ENCODE data around the gene H19. TPM values are rescaled to one million over a fixed set of nuclear protein-coding genes. Genes with fewer than 3 reads are reported as not detected.

H19 gene
- total and polyA plus RNA-seq, 4 donors: 194 to 16,780 (median 332) TPM

DNA sequence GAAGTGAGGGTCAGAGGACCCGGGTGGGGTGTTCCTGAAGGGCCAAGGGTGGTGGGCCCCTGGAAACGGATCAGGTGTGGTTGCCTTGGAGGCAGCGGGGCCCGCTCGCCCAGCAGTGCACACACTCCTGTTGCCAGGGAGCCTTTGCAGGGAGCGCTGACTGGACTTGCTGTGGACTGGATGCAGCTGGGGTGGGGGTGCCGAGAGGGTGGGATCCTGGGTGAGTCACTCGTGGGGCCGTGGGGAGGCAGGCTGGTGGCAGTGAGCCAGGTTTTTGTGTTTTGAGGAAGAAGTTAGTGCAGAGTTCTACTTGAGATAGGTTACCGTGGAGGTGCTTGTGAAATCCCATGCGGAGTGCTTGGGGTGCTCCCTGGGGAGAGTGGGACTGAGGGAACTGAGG is 49.3 kb downstream of the H19 start:
- no CpG with 5 or more reads among the region's 11 CpGs for WGBS
- no peak overlapping the region for H3K9ac ChIP-seq (ENCODE audit: low read depth in 1 of 2, low read length in 2 of 2)
- no peak for TF ChIP-seq REST (IDR thresholded peaks at IDR 0.05)
- no peak for TF ChIP-seq FOXA2 (IDR thresholded peaks at IDR 0.05)
- TF ChIP-seq SP1 (IDR thresholded peaks at IDR 0.05): no peak
- no peak for TF ChIP-seq EGR1 (IDR thresholded peaks at IDR 0.05; ENCODE audit: low read depth in 2 of 2)
- TF ChIP-seq, protein P1, sequence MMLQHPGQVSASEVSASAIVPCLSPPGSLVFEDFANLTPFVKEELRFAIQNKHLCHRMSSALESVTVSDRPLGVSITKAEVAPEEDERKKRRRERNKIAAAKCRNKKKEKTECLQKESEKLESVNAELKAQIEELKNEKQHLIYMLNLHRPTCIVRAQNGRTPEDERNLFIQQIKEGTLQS (IDR thresholded peaks at IDR 0.05): no peak
- no peak for TF ChIP-seq MAX (IDR thresholded peaks at IDR 0.05)
- TF ChIP-seq ZBTB33 (IDR thresholded peaks at IDR 0.05): no peak
- no peak for TF ChIP-seq FOXA1 (IDR thresholded peaks at IDR 0.05)
- no peak for TF ChIP-seq RAD21 (IDR thresholded peaks at IDR 0.05)
- TF ChIP-seq HNF4G (IDR thresholded peaks at IDR 0.05): no peak
- no peak for TF ChIP-seq JUND (IDR thresholded peaks at IDR 0.05)
- no peak for TF ChIP-seq TAF1 (conservative IDR thresholded peaks at IDR 0.05)
- TF ChIP-seq GABPA (IDR thresholded peaks at IDR 0.05 in 1 of 2, conservative IDR thresholded peaks at IDR 0.05 in 1 of 2): no peak
- TF ChIP-seq, protein P2, sequence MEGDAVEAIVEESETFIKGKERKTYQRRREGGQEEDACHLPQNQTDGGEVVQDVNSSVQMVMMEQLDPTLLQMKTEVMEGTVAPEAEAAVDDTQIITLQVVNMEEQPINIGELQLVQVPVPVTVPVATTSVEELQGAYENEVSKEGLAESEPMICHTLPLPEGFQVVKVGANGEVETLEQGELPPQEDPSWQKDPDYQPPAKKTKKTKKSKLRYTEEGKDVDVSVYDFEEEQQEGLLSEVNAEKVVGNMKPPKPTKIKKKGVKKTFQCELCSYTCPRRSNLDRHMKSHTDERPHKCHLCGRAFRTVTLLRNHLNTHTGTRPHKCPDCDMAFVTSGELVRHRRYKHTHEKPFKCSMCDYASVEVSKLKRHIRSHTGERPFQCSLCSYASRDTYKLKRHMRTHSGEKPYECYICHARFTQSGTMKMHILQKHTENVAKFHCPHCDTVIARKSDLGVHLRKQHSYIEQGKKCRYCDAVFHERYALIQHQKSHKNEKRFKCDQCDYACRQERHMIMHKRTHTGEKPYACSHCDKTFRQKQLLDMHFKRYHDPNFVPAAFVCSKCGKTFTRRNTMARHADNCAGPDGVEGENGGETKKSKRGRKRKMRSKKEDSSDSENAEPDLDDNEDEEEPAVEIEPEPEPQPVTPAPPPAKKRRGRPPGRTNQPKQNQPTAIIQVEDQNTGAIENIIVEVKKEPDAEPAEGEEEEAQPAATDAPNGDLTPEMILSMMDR (IDR thresholded peaks at IDR 0.05; ENCODE audit: low read depth, low read length, missing input control): no peak
- TF ChIP-seq NR2F2 (IDR thresholded peaks at IDR 0.05): no peak
- TF ChIP-seq RXRA (IDR thresholded peaks at IDR 0.05): no peak
- TF ChIP-seq HNF4A (conservative IDR thresholded peaks at IDR 0.05): no peak
- TF ChIP-seq YY1 (IDR thresholded peaks at IDR 0.05): no peak
- H3K9me3 ChIP-seq (ENCODE audit: control insufficient read depth in 4 of 4, low read length in 3 of 4): no peaks in the 10 kb centered on the region
- H3K4me3 ChIP-seq (ENCODE audit: low read depth in 1 of 3, low read length in 3 of 3): no peak overlapping the region
- no peak for DNase-seq (ENCODE audit: low spot score)
- H3K4me1 ChIP-seq (ENCODE audit: control insufficient read depth in 4 of 4, insufficient read depth in 4 of 4, low read length in 3 of 4): no peaks in the 10 kb centered on the region
- no peaks in the 10 kb centered on the region for H3K27me3 ChIP-seq (ENCODE audit: control insufficient read depth in 4 of 4, insufficient read depth in 4 of 4, low read length in 3 of 4)
- no peaks in the 10 kb centered on the region for H3K36me3 ChIP-seq (ENCODE audit: control insufficient read depth in 4 of 4, insufficient read depth in 3 of 4, low read depth in 1 of 4, low read length in 3 of 4)
- H3K27ac ChIP-seq (ENCODE audit: low read depth in 1 of 2, low read length in 2 of 2): no peak overlapping the region
